Activated CD4-positive, CD25-positive, alpha-beta regulatory T cell treated with anti-CD3 and anti-CD28 coated beads, Interleukin-2, amount 50 U/mL, for 24 hours (primary cell): ENCODE data around the gene IFI30.

ENCODE experiments used
- ATAC-seq, 2 donors: fragments of 150-1000 bp; cut with Tn5 transposase; one replicate each; pipeline ENCODE4 v1.10.0; 2021; ENCODE audit warnings: mild to moderate bottlenecking in 1 of 2, moderate library complexity in 1 of 2

Gene IFI30

DNA sequence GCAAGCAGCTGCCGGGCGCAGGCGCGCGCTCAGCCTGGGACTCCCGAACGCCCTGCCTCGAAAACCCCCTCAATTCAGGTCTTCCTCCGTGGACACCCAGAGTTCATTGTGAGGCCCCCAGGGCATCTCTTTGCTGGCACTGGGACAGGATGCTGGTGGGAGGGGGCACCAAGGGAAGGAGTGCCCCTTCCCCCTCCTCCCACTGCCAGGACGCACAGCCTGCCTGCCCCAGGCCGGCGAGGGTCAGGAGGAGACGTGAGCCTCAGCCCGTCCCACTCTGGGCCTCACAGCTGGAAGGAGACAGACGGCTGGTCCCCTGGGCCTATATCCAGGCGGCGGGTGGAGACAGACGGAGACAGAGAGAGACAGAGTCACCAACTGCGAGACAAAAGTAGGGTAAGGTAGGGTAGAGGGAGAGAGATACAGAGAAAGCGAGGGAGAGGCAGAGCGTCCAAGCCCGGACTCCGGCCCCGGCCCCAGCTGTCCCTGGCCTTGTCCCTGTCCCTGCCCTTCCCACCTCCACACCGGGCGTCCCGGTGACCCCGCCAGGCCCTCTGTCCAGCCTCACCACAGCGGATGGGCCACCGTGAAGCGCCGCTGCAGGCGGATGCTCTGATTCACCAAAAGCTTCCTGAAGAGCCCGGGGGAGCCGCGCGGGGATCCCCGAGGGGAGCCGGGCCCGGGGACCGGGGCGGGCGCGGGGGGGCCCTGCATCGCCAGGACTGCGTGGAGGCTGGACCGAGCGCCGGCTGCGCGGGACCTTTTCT is 52.3 kb downstream of the IFI30 start, which contains the start of gene PDE4C:
PDE4C (minus strand) TSS at position 737 of the 767 bp plus-strand sequence; CDS start at position 714, 23 bp downstream.
- no peak for ATAC-seq

DNA sequence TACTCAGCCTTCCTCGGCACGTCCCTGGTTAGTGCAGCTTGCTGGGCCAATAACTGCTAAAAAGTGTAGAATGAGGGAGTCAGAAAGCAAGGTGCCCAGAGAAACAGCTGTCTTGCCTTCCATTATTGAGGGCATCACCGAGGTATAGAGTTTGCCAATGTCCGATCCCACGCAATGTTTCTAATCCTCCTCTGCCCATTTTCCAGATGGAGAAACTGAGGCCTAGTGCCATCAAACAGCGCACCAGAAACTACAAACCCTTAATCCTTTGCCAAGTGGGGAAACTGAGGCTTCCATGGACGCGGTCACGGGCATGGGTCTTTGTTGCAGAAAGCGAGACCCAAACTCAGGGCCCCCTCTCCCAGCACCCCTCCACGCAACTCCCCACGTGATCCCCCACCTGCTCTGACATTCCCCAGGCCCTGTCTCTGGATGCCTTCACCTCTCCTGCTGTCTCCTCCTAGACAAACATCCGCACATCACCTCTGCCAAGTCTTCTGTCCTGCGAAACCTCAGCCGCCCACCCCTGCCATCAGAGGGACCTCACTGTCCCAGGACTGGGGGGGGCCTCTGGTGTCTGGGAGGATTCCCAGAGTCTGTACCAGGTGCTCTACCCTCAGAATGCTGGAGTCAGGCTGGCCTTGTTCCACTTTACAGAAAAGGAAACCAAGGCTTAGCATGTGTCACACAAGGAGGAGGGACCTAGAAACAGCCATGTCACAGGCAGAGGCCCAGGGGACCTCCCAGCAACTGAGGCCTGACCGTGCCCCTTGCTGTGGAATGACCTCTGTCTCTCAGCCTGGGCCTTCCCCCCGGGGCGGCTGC is 53.6 kb downstream of the IFI30 start:
- no peak for ATAC-seq
